Inferior parietal cortex (tissue), 1 donor: ENCODE data around the gene PAFAH1B1.
"Not testable (repeated sequence)": the region's sequence is repeated elsewhere in the genome, so short reads cannot be mapped to it uniquely, and the experiment has no call there.

Experiments used
- DNase-seq: peaks from one replicate; pipeline ENCODE4 v3.0.0-alpha.2; 2016; ENCODE audit errors: extremely low spot score

Gene PAFAH1B1

DNA sequence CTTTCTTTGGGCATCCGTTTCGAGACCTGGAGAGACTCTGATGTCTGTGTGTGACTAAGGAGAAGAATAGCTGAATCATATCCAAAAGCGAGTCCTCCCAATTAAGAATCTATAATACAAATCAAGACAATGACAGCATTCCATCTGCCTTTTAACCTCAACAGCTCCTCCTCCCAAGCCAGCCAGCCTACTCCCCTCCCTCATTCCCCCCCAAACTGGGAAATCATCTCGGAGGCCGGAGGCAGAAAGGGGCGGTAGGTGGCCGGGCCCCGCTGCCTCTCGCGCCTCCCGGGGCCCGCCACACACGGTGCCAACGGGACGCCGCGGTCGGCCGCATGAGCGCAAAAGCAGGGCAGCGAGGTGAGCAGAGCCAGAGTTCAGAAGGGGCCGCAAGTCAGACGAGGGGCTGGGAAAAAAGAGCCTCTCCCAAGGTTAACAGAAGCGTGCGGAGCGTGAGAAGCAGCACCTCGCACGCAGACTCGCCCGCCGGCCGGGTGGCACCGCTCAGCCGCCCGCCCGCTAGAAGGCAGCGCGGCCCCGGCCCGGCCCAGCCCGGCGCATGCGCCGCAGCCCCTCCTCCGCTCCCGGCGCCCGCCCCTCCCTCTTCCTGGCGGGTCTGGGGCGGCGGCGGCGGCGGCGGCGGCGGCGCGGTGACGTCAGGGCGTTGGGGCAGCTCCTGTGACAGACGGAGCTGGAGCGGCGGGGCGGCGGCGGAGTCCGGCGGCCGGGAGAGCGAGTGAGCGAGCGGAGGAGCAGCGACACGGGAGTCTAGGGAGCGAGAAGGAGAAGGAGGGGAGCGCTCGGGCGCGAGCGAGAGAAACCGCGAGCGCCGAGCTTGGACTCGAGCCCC is at the start of gene PAFAH1B1:
PAFAH1B1 (plus strand) TSS at position 684 of the 850 bp plus-strand sequence. CDS start 44,635 bp downstream, outside the sequence.
- peak; percentile 83 for DNase-seq

DNA sequence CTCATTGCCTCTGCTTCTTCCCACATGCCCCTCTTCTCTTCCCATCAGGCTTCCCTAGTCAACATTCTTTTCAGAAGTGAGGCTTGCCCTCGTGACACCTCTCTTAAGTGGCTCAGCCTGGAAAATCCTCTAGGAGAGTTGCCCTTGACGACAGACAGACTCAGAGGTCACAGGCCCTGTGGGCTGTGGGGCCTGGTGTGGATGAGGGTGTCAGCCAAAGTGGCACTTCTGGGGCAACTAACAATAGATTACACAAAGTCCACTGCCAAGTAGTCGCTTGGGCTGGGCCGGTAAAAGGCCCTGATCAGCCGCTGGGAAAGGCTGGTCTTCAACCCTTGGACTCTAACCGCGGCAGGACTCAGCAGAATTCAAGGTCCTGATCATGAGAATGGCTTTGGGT is 48.1 kb upstream of the PAFAH1B1 start:
- DNase-seq, result no peak

DNA sequence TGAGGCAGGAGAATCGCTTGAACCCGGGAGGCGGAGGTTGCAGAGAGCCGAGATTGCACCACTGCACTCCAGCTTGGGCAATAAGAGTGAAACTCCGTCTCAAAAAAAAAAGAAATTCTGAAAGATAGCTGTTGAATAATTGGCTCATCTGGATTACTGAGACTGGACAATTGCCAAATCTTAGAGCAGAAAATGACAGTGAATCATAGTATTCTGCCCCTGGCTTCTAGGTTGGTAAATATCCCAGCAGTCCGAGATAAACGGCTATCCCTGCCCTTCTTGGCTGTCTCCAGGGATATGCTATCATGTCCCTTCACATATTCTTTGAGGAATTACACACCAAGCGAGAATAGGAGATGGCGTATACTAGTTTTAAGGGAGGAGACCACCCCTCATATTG is 46.3 kb upstream of the PAFAH1B1 start:
- peak; percentile 7 for DNase-seq

DNA sequence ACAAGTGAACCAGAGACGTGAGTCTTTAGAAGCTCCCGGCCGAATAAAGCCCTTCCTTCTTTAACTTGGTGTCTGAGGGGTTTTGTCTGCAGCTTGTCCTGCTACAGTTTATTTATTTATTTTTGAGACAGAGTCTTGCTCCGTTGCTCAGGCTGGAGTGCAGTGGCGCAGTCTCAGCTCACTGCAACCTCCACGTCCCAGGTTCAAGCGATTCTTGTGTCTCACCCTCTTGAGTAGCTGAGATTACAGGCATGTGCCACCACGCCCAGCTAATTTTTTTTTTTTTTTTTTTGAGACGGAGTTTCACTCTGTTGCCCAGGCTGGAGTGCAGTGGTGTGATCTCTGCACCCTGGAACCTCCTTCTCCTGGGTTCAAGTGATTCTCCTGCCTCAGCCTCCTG is 45.4 kb upstream of the PAFAH1B1 start:
- not testable (repeated sequence) for DNase-seq

DNA sequence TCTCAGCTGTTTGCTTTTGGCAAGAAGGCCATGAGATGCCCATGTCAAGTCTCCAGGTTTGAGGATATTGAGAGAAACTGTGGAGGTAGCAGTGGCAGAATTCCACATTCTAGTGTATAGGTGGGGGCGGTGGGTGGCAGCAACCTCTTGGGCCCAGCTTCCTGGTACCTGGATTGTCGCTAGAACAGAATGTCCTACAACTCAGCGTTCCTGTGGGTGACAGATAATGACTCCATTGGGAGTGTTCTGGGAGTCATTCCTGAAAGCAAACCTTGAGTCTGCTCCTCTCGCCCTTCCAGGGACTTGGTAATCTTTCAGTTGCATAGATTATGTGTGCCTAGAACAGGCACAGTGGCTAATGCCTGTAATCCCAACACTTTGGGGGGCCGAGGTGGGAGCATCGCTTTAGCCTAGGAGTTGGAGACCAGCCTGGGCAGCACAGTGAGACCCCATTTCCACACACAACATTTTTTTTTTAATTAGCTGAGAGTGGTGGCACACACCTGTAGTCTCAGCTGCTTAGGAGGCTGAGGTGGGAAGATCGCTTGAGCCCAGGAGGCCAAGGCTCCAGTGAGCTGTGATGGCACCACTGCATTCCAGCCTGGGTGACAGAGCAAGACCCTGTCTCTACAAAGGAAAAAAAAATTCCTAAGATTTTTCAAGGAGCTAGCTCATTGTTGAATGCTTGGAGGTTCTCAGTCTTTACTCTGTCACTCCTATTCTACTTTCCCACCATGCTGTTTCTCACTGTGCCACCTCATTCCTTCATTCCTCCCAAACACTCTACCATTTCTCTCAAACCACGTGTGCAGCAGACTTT is 43.9 kb upstream of the PAFAH1B1 start:
- DNase-seq, result no peak

DNA sequence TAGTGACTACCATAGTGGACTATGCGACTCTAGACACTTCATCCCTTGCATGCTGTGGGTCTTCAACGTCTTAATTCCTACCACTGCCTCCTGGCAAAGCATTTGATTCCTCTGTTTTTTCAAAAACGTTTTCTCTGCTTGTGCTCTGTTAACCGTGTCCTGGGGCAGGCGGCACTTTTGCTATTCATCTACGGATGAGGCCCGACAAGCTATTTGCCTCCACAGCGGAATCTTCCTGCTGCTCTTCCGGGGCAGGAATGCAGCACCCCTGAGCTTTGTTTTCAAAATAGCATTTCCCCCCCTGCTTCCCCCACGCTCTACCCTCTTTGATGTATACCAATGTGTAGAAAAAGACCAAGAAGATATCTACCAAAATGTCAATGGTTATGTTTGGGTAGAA is 42.0 kb upstream of the PAFAH1B1 start:
- no peak for DNase-seq

DNA sequence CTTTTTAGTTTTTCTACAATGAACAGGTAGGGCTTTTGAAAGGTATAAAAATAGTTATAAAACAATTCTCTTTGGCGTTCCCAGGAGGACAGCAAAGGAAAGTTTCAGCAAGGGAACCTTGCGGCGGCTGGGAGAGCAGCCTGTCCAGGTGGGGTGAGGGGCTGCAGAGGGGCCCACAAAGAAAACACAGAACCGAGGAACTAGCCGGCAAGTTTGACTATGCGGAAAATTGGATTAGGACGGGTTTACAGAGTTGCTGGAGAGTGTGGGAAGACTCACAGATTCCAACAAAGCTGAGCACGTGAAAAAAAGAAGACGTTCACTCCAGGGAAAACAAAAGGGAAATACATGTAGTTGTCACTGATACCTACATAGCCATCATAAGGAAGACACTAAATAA is 41.5 kb upstream of the PAFAH1B1 start:
- DNase-seq, result no peak

DNA sequence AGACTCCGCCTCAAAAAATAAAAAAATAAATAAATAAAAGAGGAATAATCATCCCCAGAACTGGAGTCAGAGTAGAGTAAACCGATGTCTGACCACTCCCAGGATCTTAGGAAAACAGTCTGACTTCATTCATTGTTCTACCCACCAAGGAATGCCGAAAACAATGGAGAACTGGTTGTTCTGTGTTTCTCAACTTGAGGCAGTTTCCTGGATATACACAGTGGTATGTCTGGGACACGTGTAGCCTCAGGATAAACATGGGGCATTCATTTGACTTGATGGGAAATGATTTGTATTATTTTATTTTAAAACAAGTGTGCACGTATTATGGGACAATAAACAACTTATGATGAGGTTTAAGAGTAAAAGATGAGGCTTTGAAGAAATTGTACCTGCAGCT is 32.8 kb upstream of the PAFAH1B1 start:
- no peak for DNase-seq

DNA sequence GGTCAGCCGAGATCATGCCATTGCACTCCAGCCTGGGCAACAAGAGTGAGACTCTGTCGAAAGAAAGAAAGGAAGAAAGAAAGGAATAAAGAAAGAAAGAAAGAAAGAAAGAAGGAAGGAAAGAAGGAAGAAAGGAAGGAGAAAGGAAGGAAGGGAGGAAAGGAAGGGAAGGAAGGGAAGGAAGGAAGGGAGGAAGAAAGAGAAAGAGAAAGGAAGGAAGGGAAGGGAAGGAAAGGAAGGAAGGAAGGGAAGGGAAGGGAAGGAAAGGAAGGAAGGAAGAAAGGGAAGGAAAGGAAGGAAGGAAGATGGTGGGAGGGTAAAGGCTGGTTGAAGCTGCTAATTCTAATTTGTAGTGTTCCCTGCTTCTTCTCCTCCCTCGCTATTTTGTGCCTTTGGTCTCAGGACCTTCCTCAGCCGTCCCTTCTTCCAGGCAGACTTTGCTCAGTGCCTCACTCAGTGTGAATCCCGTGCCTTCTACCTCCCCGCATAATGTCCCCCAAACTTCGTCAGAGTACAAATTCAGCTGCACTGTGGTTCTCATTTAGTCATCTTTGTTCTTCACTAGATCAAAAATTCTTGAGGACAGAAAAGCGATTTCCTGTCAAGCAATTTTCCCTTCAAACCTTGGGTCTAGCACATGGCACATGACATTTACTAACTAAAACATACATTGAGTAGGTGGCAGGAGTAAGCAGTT is 31.1 kb upstream of the PAFAH1B1 start:
- no peak for DNase-seq

DNA sequence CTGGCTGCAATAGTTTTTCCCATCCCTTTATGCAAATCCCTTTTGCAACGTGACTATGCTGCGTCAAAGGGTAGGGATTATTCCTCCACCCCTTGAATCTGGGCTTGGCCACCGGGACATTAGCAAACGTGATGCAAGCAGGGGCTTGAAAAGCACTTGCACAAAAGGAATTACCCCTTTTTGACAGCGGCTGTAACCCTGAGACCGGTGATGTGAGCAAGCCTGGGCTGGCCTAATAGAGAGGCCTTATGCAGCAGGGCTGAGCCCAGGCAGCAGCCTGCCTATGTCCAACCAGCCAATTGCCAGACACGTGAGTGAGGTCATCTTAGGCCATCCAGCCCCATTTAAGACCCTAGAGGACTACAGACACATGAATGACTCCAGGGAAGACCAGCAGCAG is 30.4 kb upstream of the PAFAH1B1 start:
- DNase-seq, result no peak

DNA sequence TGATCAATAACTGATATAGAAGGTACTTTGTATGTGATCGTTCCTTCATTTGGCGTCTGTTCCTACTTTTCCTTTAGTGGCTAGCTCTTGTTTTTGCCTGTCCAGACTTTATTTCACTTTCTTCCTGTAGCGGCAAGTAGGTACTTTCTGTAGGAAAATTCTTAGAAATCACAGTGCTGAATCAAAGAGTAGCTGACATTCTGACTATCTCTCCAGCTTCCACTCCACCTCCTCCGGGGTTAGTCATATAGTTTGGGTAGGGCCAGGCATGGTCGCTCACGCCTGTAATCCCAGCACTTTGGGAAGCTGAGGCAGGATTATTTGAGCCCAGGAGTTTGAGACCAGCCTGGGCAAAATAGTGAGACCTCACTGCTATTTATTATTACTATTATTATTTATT is 29.9 kb upstream of the PAFAH1B1 start:
- DNase-seq, result no peak

DNA sequence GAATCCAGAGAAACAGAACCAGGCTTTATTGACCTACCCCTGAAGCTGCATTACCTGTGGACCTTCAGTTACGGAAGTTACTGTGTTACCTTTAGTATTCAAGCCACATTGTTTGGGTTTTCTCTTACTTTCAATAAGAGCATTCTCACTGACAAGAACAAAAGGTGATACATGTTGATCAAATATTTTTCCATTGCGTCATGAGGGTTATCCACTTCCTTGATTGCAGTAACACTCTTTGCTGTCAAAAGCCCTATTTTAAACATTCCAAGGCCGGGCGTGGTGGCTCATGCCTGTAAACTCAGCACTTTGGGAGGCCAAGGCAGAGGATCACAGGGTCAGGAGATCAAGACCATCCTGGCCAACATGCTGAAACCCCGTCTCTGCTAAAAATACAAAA is 28.6 kb upstream of the PAFAH1B1 start:
- DNase-seq, result no peak

DNA sequence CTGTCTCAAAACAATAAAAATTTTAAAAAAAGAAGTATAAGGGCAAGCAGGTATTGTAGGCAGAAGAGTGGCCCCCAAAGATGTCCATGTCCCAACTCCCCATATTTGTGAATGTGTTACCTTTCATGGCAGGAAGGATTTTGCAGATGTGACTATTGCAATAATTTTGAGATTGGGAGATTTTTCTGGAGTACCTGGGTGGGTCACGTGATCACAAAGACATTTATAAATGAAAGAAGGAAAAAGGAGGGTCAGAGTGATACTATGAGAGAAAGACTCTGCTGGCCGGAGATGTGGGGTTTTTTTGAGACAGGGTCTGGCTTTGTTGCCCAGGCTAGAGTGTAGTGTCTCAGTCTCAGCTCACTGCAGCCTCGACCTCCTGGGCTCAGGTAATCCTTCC is 27.4 kb upstream of the PAFAH1B1 start:
- no peak for DNase-seq

DNA sequence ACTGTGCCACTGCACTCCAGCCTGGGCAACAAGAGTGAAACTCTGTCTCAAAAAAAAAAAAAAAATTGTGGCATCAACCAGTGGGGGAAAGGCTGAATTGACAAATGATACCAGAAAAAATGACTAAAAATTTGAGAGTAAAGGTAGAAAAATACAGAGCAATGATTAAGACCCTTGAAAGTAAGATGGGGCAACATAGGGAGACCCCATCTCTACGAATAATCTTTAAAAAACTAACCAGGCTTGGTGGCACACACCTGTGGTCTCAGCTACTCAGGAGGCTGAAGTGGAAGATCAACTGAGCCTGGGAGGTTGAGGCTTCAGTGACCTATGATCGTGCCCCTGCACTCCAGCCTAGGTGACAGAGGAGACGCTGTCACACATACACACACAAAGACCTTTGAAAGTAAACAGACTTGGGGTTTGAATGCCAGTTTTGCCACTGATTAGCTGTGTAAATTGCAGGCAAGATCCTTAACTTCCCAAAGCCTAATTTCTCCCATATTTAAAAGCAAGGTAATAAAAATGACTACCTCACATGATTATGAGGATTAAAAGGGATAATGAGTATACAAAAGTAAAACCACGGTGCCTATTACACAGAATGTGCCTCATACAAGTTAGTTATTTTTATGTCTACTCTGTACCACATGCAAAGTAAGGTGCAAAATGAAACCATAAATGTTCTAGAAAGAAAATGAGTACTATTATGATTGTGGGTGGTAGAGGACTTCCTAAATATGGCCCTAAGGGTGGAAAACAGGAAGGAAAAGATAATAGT is 21.7 kb upstream of the PAFAH1B1 start:
- DNase-seq, result no peak

DNA sequence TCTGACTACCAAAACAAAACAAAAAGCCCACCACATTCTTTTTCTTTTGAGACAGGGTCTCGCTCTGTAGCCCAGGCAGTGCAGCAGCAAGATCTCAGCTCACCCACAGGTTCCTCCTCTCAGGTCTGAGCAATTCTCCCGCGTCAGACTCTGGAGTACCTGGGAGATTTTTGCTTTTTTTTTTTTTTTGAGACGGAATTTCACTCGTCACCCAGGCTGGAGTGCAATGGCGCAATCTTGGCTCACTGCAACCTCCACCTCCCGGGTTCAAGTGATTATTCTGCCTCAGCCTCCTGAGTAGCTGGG is 21.2 kb upstream of the PAFAH1B1 start:
- not testable (repeated sequence) for DNase-seq

DNA sequence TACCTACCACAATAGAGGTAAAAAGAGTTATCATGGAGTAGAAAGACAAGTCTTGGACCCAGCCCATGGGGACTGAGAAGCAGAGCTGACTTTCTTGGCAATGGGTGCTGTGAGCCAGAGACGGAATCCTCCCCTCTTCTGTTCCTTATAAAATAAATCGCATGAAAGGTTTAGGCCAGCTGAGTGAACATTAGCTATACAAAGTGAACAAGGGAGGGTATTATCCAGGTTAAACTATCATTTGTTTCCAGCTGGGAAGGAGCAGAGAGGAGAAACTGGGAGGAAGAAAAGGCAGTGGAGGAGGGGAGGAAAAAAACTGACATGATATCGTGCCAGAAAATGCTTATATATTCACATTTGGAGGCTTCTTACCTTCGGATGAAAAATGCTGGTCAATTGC is 13.3 kb upstream of the PAFAH1B1 start:
- no peak for DNase-seq

DNA sequence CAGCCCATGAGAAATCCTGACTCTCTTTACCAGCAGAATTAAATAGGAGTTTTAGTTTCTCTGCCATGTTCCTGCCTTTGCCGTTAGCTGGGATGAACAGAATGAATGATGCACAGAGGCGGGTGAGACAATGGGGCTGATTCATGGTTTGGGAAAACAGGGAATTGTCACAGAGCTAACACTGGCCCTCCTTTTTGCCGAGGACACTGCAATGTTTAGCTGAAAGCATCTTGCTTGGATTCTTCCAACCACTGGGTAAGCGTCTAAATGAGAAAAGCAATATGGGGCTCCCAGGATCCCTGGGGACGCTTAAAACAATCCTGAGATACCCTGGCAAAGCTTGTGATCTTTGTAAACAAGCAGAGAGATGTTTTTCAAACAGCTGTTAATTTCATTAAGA is 12.8 kb upstream of the PAFAH1B1 start:
- peak; percentile 80 for DNase-seq

DNA sequence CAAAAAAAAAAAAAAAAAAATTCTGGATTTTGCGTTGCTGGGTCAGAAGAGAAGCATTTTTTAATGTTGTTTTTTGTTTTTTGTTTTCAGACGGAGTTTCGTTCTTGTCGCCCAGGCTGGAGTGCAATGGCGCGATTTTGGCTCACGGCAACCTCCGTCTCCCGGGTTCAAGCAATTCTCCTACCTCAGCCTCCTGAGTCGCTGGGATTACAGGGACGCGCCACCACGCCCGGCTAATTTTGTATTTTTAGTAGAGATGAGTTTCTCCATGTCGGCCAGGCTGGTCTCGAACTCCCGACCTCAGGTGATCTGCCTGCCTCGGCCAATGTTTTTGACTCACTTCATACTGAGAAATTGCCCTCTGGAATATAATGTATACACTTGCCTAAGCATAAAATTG is 11.0 kb upstream of the PAFAH1B1 start:
- no peak for DNase-seq

DNA sequence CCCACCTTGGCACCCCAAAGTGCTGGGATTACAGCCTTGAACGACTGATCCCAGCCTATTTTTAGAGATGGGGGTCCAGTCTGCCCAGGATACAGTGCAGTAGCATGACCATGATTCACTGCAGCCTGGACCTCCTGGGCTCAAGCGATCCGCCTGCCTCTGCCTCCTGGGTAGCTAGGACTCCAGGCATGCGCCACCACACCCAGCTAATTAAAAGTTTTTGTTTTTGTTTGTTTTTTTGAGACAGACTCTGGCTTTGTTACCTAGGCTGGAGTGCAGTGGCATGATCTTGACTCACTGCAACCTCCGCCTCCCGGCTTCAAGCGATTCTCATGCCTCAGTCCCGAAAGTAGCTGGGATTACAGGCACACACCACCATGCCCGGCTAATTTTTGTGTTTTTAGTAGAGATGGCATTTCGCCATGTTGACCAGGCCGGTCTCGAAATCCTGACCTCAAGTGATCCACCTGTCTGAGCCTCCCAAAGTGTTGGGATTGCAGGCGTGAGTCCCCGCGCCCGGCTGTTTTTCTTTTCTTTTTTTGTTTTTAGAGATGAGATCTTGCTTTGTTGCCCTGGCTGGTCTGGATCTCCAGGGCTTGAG is 2.3 kb upstream of the PAFAH1B1 start:
- no peak for DNase-seq

DNA sequence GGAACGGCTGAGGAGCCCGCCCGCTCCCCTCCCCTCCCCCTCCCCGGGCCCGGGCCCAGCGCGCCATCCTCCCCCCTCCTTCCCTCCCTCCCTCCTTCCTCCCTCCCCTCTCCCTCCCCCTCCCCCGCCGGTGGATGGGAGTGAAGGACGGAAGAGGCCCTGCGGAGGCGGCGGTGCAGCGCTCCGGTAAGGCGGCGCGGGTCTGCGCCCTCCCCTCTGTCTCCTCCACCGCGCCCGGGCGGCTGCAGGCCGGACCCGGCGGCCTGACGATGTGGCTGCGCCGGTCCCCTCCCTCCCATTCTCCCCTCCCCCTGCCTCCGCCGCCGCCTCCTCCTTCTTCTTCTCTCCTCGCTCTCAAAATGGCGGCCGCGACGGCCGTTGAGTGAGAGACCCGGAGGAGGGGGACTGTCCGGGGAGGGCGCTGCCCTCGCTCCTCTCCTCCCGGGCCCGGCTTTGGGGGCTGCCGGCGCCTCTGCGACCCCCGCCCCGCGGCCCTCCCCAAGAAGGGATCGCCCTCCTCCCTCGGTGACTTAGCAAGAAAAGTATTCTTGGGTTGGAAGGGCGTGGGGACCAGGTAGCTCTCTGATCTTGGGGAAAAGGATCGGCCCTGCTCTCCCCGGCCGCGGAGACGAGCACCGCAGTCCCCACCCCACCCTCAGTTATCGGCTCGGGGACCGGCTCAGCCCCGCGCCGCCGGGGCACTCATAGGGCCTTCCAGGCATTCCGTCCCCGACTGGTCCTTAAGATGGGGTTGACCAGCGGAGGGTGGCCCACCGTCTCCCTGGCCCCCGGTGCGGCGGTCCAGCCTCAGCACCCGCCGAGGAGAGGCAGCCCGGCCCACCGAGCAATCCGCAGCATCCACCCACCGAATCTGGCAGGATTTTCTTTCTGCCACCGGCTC is 617 bp downstream of the PAFAH1B1 start:
- peak; percentile 70 for DNase-seq
